GM18508 (cell line): ENCODE measurements around the gene C19orf44.
"Not testable (repeated sequence)": the region's sequence is repeated elsewhere in the genome, so short reads cannot be mapped to it uniquely, and the experiment has no call there.

ENCODE experiments used
- ATAC-seq: cut with Tn5 transposase; IDR thresholded peaks from one replicate; pipeline ENCODE4 v1.9.1; 2021; ENCODE audit warnings: moderate number of reproducible peaks; ENCODE audit not compliant: insufficient read depth, unreplicated experiment

C19orf44 gene

GRCh38 chr19:16466802-16467427 lies 29.3 kb upstream of the C19orf44 start:
- ATAC-seq = not testable (repeated sequence)

GRCh38 chr19:16467581-16467980 lies 28.6 kb upstream of the C19orf44 start:
- ATAC-seq = no peak

- ATAC-seq = no peak
Measured at GRCh38 chr19:16470541-16470910, 25.7 kb upstream of the C19orf44 start.

DNA sequence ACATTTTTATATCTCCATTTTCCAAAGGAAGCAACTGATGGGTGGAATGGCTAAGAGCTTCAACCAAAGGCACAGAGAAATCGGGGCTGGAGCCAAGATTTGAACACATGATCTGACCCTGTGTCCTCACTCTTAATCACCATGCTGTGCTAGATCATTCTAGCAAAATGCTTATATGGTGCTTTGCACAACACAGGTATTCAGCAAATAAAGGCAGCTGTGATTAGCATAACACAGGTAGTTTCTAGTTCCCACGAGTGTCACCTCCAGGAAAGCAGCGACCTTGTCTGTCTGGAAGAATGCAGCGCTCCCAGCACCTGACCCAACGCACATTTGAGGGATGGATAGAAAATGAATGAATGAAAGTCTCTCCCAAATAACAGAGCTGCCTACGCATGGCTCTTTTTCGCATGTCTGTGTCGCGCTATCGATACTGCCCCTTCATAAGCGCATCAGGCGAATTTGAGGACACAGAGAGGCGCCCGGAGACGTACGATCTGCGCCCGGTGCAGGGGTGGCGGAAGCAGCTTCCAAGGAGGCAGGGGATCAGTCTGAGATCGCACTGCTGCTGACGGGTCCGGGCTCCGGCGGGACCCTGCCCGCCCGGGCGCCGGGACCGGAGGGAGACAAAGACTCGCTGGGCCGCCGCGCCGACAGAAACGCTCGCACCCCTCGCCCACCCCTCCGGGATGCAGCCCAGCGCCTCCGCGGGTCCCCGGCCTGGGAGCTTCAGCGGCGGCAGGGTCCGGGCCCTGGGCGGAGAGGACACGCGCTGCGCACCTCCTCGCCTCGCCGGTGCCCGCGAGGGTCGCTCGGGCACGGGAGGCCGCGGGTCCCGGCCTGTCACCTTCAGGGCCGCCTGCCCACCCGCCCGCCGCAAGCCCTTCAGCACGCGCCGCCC lies 25.0 kb upstream of the C19orf44 start:
- no peak for ATAC-seq

DNA sequence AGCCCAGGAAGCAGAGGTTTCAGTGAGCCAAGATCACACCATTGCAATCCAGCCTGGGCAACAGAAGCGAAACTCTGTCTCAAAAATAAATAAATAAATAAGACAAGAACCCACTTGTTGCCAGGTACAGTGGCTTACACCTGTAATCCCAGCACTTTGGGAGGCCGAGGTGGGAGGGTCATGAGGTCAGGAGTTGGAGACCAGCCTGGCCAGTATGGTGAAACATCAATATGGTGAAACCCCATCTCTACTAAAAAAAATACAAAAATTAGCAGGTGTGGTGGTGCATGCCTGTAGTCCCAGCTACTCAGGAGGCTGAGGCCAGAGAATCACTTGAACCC lies 23.7 kb upstream of the C19orf44 start:
- not testable (repeated sequence) for ATAC-seq

- no peak for ATAC-seq
Measured at GRCh38 chr19:16472992-16473391, 23.2 kb upstream of the C19orf44 start.

DNA sequence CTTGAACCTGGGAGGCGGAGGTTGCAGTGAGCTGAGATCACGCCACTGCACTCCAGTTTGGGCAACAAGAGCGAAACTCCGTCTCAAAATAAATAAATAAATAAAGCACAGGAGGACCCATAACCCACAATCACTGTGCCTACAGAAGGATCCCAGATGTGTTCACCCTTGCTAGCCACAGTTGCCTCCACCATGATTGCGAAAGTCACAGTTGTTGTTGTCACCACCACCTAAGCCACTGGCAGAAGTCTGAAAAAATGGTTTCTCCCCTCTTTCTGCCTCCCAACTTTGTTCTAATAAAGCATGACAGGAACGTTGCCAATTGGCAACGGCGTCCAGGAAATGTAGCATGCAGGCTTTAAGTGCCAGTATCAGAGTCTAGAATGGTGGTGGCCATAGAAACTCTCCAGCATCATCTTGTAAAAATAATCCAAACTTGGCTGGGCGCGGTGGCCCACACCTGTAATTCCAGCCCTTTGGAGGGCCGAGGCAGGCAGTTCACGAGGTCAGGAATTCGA lies 22.3 kb upstream of the C19orf44 start:
- ATAC-seq = no peak

DNA sequence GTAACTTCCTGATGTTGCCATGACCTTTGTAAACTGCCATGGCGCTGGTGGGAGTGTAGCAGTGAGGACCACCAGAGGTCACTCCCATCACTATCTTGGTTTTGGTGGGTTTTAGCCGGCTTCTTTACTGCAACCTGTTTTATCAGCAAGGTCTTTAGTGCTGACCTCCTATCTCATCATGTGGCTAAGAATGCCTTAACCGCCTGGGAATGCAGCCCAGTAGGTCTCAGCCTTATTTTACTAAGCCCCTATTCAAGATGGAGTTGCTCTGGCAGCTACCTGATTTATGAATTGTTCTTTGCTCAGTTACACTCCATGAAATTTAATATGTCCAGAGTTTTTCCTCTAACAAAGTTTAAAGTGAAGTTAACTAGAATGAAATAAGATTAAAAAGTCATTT lies 19.8 kb upstream of the C19orf44 start:
- ATAC-seq = no peak

- no peak for ATAC-seq
Measured at GRCh38 chr19:16477311-16477710, 18.9 kb upstream of the C19orf44 start.

DNA sequence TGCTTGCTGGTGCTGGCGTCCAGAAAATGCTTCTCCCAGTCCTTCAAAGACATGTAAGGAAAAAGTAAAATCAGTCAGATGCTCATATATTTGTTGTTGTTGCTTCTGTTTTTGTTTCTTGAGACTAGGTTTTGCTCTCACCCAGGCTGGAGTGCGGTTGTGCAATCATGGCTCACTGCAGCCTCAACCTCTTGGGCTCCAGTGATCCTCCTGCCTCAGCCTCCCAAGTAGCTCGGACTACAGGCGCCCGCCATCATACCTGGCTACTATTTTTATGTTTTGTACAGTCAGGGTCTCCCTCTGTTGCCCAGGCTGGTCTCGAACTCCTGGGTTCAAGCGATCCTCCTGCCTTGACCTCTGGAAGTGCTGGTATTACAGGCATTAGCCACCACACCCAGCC lies 13.4 kb upstream of the C19orf44 start:
- no peak for ATAC-seq

DNA sequence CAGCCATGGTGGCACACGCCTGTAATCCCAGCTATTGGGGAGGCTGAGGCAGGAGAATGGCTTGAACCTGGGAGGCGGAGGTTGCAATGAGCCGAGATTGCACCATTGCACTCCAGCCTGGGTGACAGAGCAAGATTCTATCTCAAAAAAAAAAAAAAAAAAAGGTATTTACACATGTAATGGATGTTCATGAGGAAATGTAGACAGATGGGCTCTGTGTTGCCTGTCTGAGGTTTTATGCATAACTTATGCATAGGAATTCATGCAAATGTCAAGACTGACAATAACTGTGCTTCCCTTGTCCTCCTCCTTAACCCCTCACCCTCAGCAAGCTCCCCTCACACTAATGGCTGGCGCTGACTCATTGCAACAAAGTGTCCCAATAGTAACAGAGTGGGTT lies 9.7 kb upstream of the C19orf44 start:
- ATAC-seq = not testable (repeated sequence)

- ATAC-seq = no peak
Measured at GRCh38 chr19:16496613-16496983, 404 bp downstream of the C19orf44 start.

DNA sequence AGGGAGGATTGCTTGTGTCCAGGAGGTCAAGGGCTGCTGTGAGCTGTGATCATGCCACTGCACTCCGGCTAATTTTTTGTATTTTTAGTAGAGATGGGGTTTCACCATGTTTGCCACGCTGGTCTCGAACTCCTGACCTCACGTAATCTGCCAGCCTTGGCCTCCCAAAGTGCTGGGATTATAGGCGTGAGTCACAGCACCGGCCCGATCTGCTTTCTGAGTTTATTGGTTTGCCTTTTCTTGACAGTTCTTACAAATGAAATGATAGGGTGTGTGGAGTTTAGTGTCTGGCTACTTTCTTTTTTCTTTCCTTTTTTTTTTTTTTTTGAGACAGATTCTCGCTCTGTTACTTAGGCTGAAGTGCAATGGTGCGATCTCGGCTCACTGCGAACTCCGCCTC lies 848 bp downstream of the C19orf44 start:
- ATAC-seq = no peak

- no peak for ATAC-seq
Measured at GRCh38 chr19:16497837-16498236, 1.6 kb downstream of the C19orf44 start.

GRCh38 chr19:16504271-16504670 lies 8.1 kb downstream of the C19orf44 start:
- ATAC-seq = no peak

DNA sequence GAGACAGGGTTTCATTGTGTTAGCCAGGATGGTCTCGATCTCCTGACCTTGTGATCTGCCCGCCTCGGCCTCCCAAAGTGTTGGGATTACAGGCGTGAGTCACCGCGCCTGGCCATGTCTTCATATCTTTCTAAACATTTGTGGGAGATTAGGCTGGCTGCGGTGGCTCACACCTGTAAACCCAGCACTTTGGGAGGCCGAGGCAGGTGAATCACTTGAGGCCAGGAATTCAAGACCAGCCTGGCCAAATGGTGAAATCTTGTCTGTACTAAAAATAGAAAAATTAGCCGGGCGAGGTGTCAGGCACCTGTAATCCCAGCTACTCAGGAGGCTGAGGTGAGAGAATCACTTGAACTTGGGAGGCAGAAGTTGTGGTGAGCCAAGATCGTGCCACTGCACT lies 10.0 kb downstream of the C19orf44 start:
- ATAC-seq = not testable (repeated sequence)

GRCh38 chr19:16506961-16507360 lies 10.8 kb downstream of the C19orf44 start:
- ATAC-seq = no peak

GRCh38 chr19:16508546-16508945 lies 12.4 kb downstream of the C19orf44 start:
- no peak for ATAC-seq

DNA sequence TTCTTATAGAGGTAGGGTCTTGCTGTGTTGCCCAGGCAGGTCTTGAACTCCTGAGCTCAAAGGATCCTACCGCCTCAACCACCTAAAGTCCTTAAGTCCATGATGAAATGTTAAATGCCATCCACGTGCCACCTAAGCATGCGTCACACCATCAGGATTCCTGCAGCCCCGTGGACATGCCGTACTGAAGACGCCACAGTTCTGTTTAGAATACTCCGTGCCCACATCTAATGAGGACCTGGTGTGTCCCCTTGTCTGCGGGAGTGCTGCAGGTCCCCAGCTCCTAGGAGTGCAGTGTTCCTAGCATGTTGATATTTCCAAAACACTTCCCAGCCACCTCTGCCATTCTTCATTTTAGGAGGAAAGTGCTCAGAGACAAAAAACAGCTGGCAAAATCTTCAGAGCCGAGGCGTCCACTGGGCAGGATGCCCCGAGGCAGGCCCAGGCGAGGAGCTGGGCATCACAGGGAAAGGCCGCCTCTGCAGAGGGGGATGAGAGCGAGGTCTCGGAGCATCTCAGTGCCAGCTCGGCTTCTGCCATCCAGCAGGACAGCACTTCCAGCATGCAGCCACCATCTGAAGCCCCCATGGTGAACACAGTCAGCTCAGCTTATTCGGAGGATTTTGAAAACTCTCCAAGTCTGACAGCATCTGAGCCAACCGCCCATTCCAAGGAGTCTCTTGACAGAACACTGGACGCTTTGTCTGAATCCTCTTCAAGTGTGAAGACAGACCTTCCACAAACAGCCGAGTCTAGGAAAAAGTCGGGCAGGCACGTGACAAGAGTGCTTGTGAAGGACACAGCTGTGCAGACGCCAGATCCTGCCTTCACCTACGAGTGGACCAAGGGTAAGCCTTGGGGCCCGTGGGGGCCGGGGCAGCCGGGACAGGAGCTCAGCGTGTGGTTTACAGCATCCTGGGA lies 13.2 kb downstream of the C19orf44 start:
- no peak for ATAC-seq

DNA sequence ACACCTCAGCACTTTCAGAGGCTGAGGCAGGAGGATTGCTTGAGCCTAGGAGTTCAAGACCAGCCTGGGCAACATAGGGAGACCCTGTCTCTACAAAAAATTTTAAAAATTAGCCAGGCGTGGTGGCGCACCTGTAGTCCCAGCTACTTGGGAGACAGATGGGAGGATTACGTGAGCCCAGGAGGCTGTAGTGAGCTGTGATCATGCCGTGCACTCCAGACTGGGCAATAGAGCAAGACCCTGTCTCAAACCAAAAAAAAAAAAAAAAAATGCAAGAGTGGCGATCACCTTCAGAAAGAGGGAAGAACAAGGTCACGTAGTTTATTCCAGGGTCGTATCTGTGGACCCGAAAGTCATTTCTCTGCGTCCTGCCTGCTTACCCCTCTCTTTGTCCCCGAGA lies 16.4 kb downstream of the C19orf44 start:
- not testable (repeated sequence) for ATAC-seq
